ENCODE data around the gene ZEB2. TPM values are rescaled to one million over a fixed set of nuclear protein-coding genes. Genes with fewer than 3 reads are reported as not detected.

Gene ZEB2
- total and polyA plus RNA-seq, 8 donors, result 10.7 to 161 (median 43.1) TPM

GRCh38 chr2:144522176-144522896 lies 2.4 kb upstream of the ZEB2 start:
- peak overlapping the region; percentile 70 to 97 (median 91) for H3K27ac ChIP-seq
- H3K4me3 ChIP-seq, result peak overlapping the region; percentile 46 to 59 (median 52)
- no peaks in the 10 kb centered on the region for H3K36me3 ChIP-seq
- peaks cover 12 to 61% (median 33%) of the 10 kb centered on the region in 4 donors for H3K4me1 ChIP-seq
- no peak for TF ChIP-seq CTCF (IDR thresholded peaks at IDR 0.05)
- TF ChIP-seq POLR2A (IDR thresholded peaks at IDR 0.05), result no peak
- TF ChIP-seq POLR2AphosphoS5 (IDR thresholded peaks at IDR 0.05), result no peak
- TF ChIP-seq EP300 (IDR thresholded peaks at IDR 0.05), result no peak
- peaks cover 4 to 82% (median 30%) of the 10 kb centered on the region in 3 donors for H3K27me3 ChIP-seq
- intact Hi-C loops (cut with DNase I; ENCODE audit: low total_unique reads), result no loop called here
- no peaks in the 10 kb centered on the region for H3K9me3 ChIP-seq
- DNase-seq, result no peak
- 15 to 21% (median 19%) methylated on average over 8 of the region's 8 CpGs for WGBS, 5 donors

- DNase-seq, result peak in 1 of 2 donors; percentile 30
- Histone ChIP-seq H3K4me1 (peaks cover 13 to 65% (median 39%) of the 10 kb centered on the region in 4 donors), H3K36me3 (no peaks in the 10 kb centered on the region), H3K27me3 (peaks cover 4 to 88% (median 31%) of the 10 kb centered on the region in 3 donors), H3K27ac (peak overlapping the region in 4 of 5 donors; percentile 90 to 97 (median 93)), H3K9me3 (no peaks in the 10 kb centered on the region), H3K4me3 (peak overlapping the region; percentile 3 to 70 (median 64))
- intact Hi-C loops (cut with DNase I; ENCODE audit: low total_unique reads), result no loop called here
- WGBS, 5 donors, result 3 to 9% (median 7%) methylated on average over 3 to 4 of the region's 4 CpGs
- TF ChIP-seq EP300 (IDR thresholded peaks at IDR 0.05), result no peak
- TF ChIP-seq CTCF (IDR thresholded peaks at IDR 0.05), result no peak
- TF ChIP-seq POLR2A (IDR thresholded peaks at IDR 0.05), result no peak
- no peak for TF ChIP-seq POLR2AphosphoS5 (IDR thresholded peaks at IDR 0.05)
These were observed 1.8 kb upstream of the ZEB2 start for GRCh38 chr2:144521686-144522085.

- TF ChIP-seq CTCF (IDR thresholded peaks at IDR 0.05) (no peak), POLR2AphosphoS5 (IDR thresholded peaks at IDR 0.05) (no peak), EP300 (IDR thresholded peaks at IDR 0.05) (no peak), POLR2A (IDR thresholded peaks at IDR 0.05) (no peak)
- Histone ChIP-seq H3K4me1 (peaks cover 21 to 73% (median 46%) of the 10 kb centered on the region in 4 donors), H3K4me3 (peak overlapping the region; percentile 60 to 70 (median 67)), H3K9me3 (no peaks in the 10 kb centered on the region), H3K36me3 (no peaks in the 10 kb centered on the region), H3K27ac (peak overlapping the region in 4 of 5 donors; percentile 90 to 97 (median 93)), H3K27me3 (peaks cover 6 to 96% (median 39%) of the 10 kb centered on the region in 3 donors)
- 16 to 26% (median 20%) methylated on average over 8 of the region's 8 CpGs for WGBS, 5 donors
- peak in 1 of 2 donors; percentile 85 for DNase-seq
- intact Hi-C loops (cut with DNase I; ENCODE audit: low total_unique reads), result no loop called here
These were observed 1.0 kb upstream of the ZEB2 start for GRCh38 chr2:144520756-144521487.

- intact Hi-C loops (cut with DNase I; ENCODE audit: low total_unique reads), result no loop called here
- H3K4me3 ChIP-seq, result peak overlapping the region; percentile 60 to 70 (median 67)
- peaks cover 8 to 100% (median 48%) of the 10 kb centered on the region in 3 donors for H3K27me3 ChIP-seq
- H3K27ac ChIP-seq, result peak overlapping the region; percentile 37 to 97 (median 91)
- no peaks in the 10 kb centered on the region for H3K36me3 ChIP-seq
- DNase-seq, result no peak
- 5 to 16% (median 12%) methylated on average over 3 of the region's 3 CpGs for WGBS, 5 donors
- H3K4me1 ChIP-seq, result peaks cover 23 to 72% (median 49%) of the 10 kb centered on the region in 4 donors
- no peaks in the 10 kb centered on the region for H3K9me3 ChIP-seq
- no peak for TF ChIP-seq POLR2AphosphoS5 (IDR thresholded peaks at IDR 0.05)
- no peak for TF ChIP-seq EP300 (IDR thresholded peaks at IDR 0.05)
- no peak for TF ChIP-seq CTCF (IDR thresholded peaks at IDR 0.05)
These were observed 354 bp downstream of the ZEB2 start for GRCh38 chr2:144519597-144519933.

Data from stomach (tissue), 9 donors.